ENCODE results near the gene OXGR1. TPM values are rescaled to one million over a fixed set of nuclear protein-coding genes. Genes with fewer than 3 reads are reported as not detected.

The OXGR1 gene
- total and polyA plus RNA-seq, 10 of the 15 experiments (the other 5 are each of a cell fraction or from before 2014, with no cell fraction given), result 0.05 TPM; not detected in 9

DNA sequence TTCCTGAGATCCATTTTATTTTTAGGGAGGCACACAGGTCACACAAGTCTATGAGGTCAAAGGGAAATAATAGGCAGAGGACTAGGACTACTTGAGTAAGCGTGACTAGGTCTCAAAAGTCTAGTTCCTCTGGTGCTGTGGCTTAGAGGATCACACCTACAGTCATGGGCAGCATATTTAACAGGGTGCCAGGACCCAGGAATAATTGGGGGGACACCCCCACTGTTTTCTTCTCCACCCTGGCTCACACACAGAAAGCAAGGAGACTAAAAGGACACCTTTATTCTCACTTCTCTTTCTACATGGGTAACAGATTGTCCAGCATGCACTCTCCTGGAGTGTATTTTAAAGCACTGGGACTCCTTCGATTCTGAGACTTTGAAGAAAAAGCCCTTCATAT, 26.2 kb downstream of the OXGR1 start:
- no peaks in the 10 kb centered on the region for H3K79me2 ChIP-seq (ENCODE audit: control insufficient read depth, insufficient read depth, low read length)
- no peak overlapping the region for H3K27ac ChIP-seq (ENCODE audit: control insufficient read depth, insufficient read depth)
- no peaks in the 10 kb centered on the region for H3K4me1 ChIP-seq (ENCODE audit: control insufficient read depth, insufficient read depth, low read length)
- H3K27me3 ChIP-seq (replicated peaks in 1 of 2; ENCODE audit: control insufficient read depth in 2 of 2, insufficient read depth in 2 of 2, low read length in 1 of 2), result no peaks in the 10 kb centered on the region
- RAD21 ChIA-PET (ENCODE audit: unreplicated experiment), result interaction anchor here (0.7 kb wide), 1 partner anchor 10 kb away, joined by 4 read pairs; no protein-coding TSS in a partner anchor
- H3K9me3 ChIP-seq (replicated peaks; ENCODE audit: control insufficient read depth, insufficient read depth, low read length), result peaks cover 10% of the 10 kb centered on the region; the same call in 2 of the 3 replicates
- WGBS (ENCODE audit: insufficient coverage, insufficient replicate concordance, low lambda C conversion rate, missing lambda C conversion rate), result 40% methylated on average over 2 of the region's 2 CpGs
- no peak overlapping the region for H3K9ac ChIP-seq (ENCODE audit: control insufficient read depth, insufficient read depth, low read length)
- H3K4me3 ChIP-seq, result no peak overlapping the region
- CTCF ChIA-PET, result no interaction called here
- POLR2A ChIA-PET, result no interaction called here
- no peak for TF ChIP-seq STAT1 (conservative IDR thresholded peaks at IDR 0.05)
- no peak for TF ChIP-seq SMAD5 (IDR thresholded peaks at IDR 0.05; ENCODE audit: low read depth)
- TF ChIP-seq CBX5 (IDR thresholded peaks at IDR 0.05; ENCODE audit: low read depth), result peak; percentile 96; the same call in 1 of the 2 replicates
- TF ChIP-seq RELA (IDR thresholded peaks at IDR 0.05; ENCODE audit: borderline replicate concordance, partially characterized antibody), result no peak
- DNase-seq (ENCODE audit: low read depth, low spot score) (no peak), FAIRE-seq (no peak), ATAC-seq (no peak)
- no TSS peak for BruUV-seq (replicated peaks)
- no peaks in the 10 kb centered on the region for H3K36me3 ChIP-seq (ENCODE audit: control insufficient read depth in 2 of 2, insufficient read depth in 2 of 2, low read length in 1 of 2)
- H3K4me2 ChIP-seq (ENCODE audit: control insufficient read depth, insufficient read depth), result no peak overlapping the region
- no peaks in the 10 kb centered on the region for H4K20me1 ChIP-seq (ENCODE audit: control insufficient read depth, insufficient read depth)
- SMC1A ChIA-PET (ENCODE audit: uncharacterized antibody, unreplicated experiment), result interaction anchor here (1.5 kb wide), 1 partner anchor 8 kb away, joined by 4 read pairs; no protein-coding TSS in a partner anchor
- H2AFZ ChIP-seq (ENCODE audit: control insufficient read depth, low read depth, low read length), result no peak overlapping the region
- in situ Hi-C loops (cut with MboI), result no loop called here
- intact Hi-C loops (cut with micrococcal nuclease; ENCODE audit: unreplicated experiment), result no loop called here

DNA sequence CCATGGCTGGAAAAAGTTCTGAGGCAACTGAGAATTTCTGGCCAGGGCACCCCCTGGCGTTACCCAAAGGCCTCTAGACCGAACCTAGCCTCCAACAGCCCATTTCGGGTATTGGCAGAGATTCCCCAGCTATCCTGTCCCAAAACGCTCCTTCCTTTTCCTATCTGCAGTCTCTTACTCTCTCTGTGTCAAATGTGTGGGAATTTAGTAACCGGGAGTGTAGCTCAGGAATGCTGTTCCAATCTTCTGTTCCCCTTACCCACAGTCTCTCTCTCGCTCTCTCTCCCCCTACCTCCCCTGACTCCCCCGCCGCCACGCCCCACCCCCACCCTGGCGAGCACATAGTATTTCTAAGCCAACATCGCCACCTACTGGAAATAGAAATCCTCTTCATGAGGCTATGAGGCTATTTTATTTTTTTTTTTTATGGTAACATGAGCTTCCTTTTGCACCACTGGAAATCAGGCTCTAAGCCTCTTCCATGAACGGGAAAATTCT, 27.0 kb downstream of the OXGR1 start:
- no peak overlapping the region for H3K4me3 ChIP-seq
- H3K9ac ChIP-seq (ENCODE audit: control insufficient read depth, insufficient read depth, low read length), result no peak overlapping the region
- POLR2A ChIA-PET, result interaction anchor here (0.6 kb wide), 1 partner anchor 16 kb away, joined by 3 read pairs; no protein-coding TSS in a partner anchor
- RAD21 ChIA-PET (ENCODE audit: unreplicated experiment), result interaction anchor here (0.7 kb wide), 1 partner anchor 9 kb away, joined by 4 read pairs; no protein-coding TSS in a partner anchor
- no peak overlapping the region for H3K27ac ChIP-seq (ENCODE audit: control insufficient read depth, insufficient read depth)
- FAIRE-seq (no peak), ATAC-seq (no peak), DNase-seq (ENCODE audit: low read depth, low spot score) (no peak)
- no peak overlapping the region for H3K4me2 ChIP-seq (ENCODE audit: control insufficient read depth, insufficient read depth)
- no peaks in the 10 kb centered on the region for H3K27me3 ChIP-seq (replicated peaks in 1 of 2; ENCODE audit: control insufficient read depth in 2 of 2, insufficient read depth in 2 of 2, low read length in 1 of 2)
- 17% methylated on average over 6 of the region's 12 CpGs for WGBS (ENCODE audit: insufficient coverage, insufficient replicate concordance, low lambda C conversion rate, missing lambda C conversion rate)
- H4K20me1 ChIP-seq (ENCODE audit: control insufficient read depth, insufficient read depth), result no peaks in the 10 kb centered on the region
- no peak overlapping the region for H2AFZ ChIP-seq (ENCODE audit: control insufficient read depth, low read depth, low read length)
- no TSS peak for BruUV-seq (replicated peaks)
- intact Hi-C loops (cut with micrococcal nuclease; ENCODE audit: unreplicated experiment), result no loop called here
- CTCF ChIA-PET, result interaction anchor here (0.7 to 1.6 kb wide), 4 partner anchors 10 to 29 kb away, joined by 3 to 9 read pairs (median 4); no protein-coding TSS in a partner anchor
- H3K4me1 ChIP-seq (ENCODE audit: control insufficient read depth, insufficient read depth, low read length), result no peaks in the 10 kb centered on the region
- TF ChIP-seq, protein P1, sequence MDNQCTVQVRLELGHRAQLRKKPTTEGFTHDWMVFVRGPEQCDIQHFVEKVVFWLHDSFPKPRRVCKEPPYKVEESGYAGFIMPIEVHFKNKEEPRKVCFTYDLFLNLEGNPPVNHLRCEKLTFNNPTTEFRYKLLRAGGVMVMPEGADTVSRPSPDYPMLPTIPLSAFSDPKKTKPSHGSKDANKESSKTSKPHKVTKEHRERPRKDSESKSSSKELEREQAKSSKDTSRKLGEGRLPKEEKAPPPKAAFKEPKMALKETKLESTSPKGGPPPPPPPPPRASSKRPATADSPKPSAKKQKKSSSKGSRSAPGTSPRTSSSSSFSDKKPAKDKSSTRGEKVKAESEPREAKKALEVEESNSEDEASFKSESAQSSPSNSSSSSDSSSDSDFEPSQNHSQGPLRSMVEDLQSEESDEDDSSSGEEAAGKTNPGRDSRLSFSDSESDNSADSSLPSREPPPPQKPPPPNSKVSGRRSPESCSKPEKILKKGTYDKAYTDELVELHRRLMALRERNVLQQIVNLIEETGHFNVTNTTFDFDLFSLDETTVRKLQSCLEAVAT (IDR thresholded peaks at IDR 0.05), result no peak
- TF ChIP-seq ZZZ3 (IDR thresholded peaks at IDR 0.05; ENCODE audit: control insufficient read depth, insufficient read length, low read depth) (no peak), POLR2AphosphoS5 (IDR thresholded peaks at IDR 0.05; ENCODE audit: low read length) (no peak), SPI1 (IDR thresholded peaks at IDR 0.05; ENCODE audit: borderline replicate concordance, insufficient read depth, low read depth, low read length) (no peak), SREBF2 (IDR thresholded peaks at IDR 0.05; ENCODE audit: low read length) (no peak), SIX5 (IDR thresholded peaks at IDR 0.05; ENCODE audit: low read depth, low read length, severe bottlenecking) (no peak), RB1 (IDR thresholded peaks at IDR 0.05; ENCODE audit: borderline replicate concordance) (no peak), EP300 (IDR thresholded peaks at IDR 0.05; ENCODE audit: borderline replicate concordance in 1 of 2, control insufficient read depth in 1 of 2, low read depth in 2 of 2, low read length in 2 of 2) (no peak)
- SMC1A ChIA-PET (ENCODE audit: uncharacterized antibody, unreplicated experiment), result interaction anchor here (0.9 kb wide), 1 partner anchor 10 kb away, joined by 4 read pairs; no protein-coding TSS in a partner anchor
- peaks cover 10% of the 10 kb centered on the region; the same call in 2 of the 3 replicates for H3K9me3 ChIP-seq (replicated peaks; ENCODE audit: control insufficient read depth, insufficient read depth, low read length)
- H3K36me3 ChIP-seq (ENCODE audit: control insufficient read depth in 2 of 2, insufficient read depth in 2 of 2, low read length in 1 of 2), result no peaks in the 10 kb centered on the region
- no peaks in the 10 kb centered on the region for H3K79me2 ChIP-seq (ENCODE audit: control insufficient read depth, insufficient read depth, low read length)
- in situ Hi-C loops (cut with MboI), result no loop called here
